KMS-11 (cell line): ENCODE measurements around the gene THRAP3.
A peak's percentile ranks its signal among the peaks of the same experiment; 100 is the strongest.

ENCODE experiments used
- H2AFZ ChIP-seq: fragments of 200-600 bp; sonication (generic); 2 replicates; pipeline ENCODE4 v1.6.1; 2016; ENCODE audit warnings: antibody characterized with exemption, mixed run types, low read depth
- H3K27ac ChIP-seq: fragments of 200-600 bp; sonication (generic); 2 replicates; pipeline ENCODE4 v1.6.1; 2016; ENCODE audit warnings: mild to moderate bottlenecking, mixed run types
- H3K27me3 ChIP-seq: fragments of 200-600 bp; sonication (generic); 2 replicates; pipeline ENCODE4 v1.6.1; 2017; ENCODE audit warnings: mild to moderate bottlenecking, low read depth, mixed run types, moderate library complexity; ENCODE audit not compliant: insufficient read depth
- H3K36me3 ChIP-seq: fragments of 200-600 bp; sonication (generic); 2 replicates; pipeline ENCODE4 v1.6.1; 2017; ENCODE audit warnings: mild to moderate bottlenecking, mixed run types; ENCODE audit not compliant: insufficient read depth
- H3K4me1 ChIP-seq: fragments of 200-600 bp; sonication (generic); 2 replicates; pipeline ENCODE4 v1.6.1; 2016; ENCODE audit warnings: mild to moderate bottlenecking, low read depth, mixed run types; ENCODE audit not compliant: poor library complexity, severe bottlenecking
- H3K4me2 ChIP-seq: fragments of 200-600 bp; sonication (generic); 2 replicates; pipeline ENCODE4 v1.7.0; 2016; ENCODE audit warnings: mild to moderate bottlenecking, mixed run types
- H3K4me3 ChIP-seq: fragments of 200-600 bp; sonication (generic); IDR thresholded peaks from 2 replicates; pipeline ENCODE4 v1.6.1; 2017; ENCODE audit warnings: low read depth, low read length, mixed read lengths; ENCODE audit not compliant: insufficient read depth
- H3K79me2 ChIP-seq: fragments of 200-600 bp; sonication (generic); 2 replicates; pipeline ENCODE4 v1.6.1; 2016; ENCODE audit warnings: low read depth, mixed run types; ENCODE audit not compliant: insufficient read depth
- H3K9ac ChIP-seq: fragments of 200-600 bp; sonication (generic); 2 replicates; pipeline ENCODE4 v1.6.1; 2016; ENCODE audit warnings: mild to moderate bottlenecking, mixed run types
- H4K20me1 ChIP-seq: fragments of 200-600 bp; sonication (generic); 2 replicates; pipeline ENCODE4 v1.6.1; 2016; ENCODE audit warnings: mild to moderate bottlenecking, mixed run types; ENCODE audit not compliant: insufficient read depth
- TF ChIP-seq, protein P1 (sequence below): fragments of 200-600 bp; sonication (generic); conservative IDR thresholded peaks from 2 replicates; pipeline ENCODE4 v1.6.1; 2017; ENCODE audit warnings: low read depth, mild to moderate bottlenecking, antibody characterized with exemption, low read length, moderate library complexity, mixed read lengths

Gene THRAP3

DNA sequence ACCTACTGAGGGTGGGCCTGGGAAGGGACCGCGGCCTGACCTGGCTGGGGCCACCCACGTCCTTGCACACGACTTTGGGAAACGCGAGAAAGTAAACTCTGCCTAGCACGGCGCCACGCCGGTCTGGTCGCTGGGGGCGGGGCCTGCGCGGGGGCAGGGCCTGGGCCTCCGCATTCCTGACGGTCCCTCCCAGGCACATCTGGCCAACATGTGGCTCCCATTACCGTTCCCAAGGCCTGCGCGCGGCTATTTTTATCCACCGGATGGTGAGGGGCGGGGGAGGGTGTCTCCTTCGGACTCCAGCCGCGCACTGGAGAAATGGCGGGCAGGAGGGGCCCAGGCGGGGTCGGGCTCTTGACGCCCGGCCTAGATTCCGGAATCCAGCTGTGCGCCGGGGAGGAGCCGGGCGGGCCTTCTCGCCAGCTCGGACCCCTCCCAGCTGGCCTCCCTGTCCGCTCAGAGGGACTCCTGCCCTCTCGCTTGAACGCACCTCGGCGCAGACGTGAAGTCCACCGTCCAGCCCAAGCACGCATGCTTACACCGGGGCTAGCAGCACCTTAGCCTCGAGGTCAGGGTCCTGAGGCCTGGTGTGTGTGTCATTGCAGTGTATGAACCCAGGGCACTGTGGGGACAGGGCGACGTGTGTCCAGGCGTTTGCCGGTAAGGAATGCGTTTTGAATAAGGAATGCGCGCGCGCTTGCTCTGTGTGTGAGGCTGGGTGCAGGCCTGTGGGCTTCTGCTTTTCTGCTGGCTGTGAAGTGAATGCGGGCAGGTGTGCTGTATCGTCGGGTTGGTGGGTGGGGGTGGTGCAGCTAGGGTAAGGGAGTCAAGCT lies 97.1 kb downstream of the THRAP3 start:
- Histone ChIP-seq H4K20me1 (no peaks in the 10 kb centered on the region), H3K4me1 (peaks cover 6% of the 10 kb centered on the region), H3K27me3 (no peaks in the 10 kb centered on the region; the same call in 1 of the 2 replicates), H3K9ac (no peak overlapping the region), H2AFZ (no peak overlapping the region), H3K4me2 (no peak overlapping the region), H3K79me2 (no peaks in the 10 kb centered on the region), H3K27ac (no peak overlapping the region), H3K36me3 (no peaks in the 10 kb centered on the region), H3K4me3 (no peak overlapping the region)
- TF ChIP-seq, protein P1, sequence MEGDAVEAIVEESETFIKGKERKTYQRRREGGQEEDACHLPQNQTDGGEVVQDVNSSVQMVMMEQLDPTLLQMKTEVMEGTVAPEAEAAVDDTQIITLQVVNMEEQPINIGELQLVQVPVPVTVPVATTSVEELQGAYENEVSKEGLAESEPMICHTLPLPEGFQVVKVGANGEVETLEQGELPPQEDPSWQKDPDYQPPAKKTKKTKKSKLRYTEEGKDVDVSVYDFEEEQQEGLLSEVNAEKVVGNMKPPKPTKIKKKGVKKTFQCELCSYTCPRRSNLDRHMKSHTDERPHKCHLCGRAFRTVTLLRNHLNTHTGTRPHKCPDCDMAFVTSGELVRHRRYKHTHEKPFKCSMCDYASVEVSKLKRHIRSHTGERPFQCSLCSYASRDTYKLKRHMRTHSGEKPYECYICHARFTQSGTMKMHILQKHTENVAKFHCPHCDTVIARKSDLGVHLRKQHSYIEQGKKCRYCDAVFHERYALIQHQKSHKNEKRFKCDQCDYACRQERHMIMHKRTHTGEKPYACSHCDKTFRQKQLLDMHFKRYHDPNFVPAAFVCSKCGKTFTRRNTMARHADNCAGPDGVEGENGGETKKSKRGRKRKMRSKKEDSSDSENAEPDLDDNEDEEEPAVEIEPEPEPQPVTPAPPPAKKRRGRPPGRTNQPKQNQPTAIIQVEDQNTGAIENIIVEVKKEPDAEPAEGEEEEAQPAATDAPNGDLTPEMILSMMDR = no peak

GRCh38 chr1:36322041-36322785 lies 98.0 kb downstream of the THRAP3 start:
- Histone ChIP-seq H3K4me2 (no peak overlapping the region), H3K79me2 (no peaks in the 10 kb centered on the region), H3K4me1 (peaks cover 11% of the 10 kb centered on the region), H2AFZ (no peak overlapping the region), H3K9ac (no peak overlapping the region), H3K27me3 (no peaks in the 10 kb centered on the region; the same call in 1 of the 2 replicates), H3K27ac (no peak overlapping the region), H4K20me1 (no peaks in the 10 kb centered on the region), H3K4me3 (no peak overlapping the region), H3K36me3 (no peaks in the 10 kb centered on the region)
- TF ChIP-seq, protein P1 = no peak

- TF ChIP-seq, protein P1 = no peak
- Histone ChIP-seq H3K4me3 (peak overlapping the region; percentile 60), H3K27me3 (no peaks in the 10 kb centered on the region; the same call in 1 of the 2 replicates), H3K36me3 (no peaks in the 10 kb centered on the region), H4K20me1 (no peaks in the 10 kb centered on the region), H3K79me2 (no peaks in the 10 kb centered on the region), H3K4me1 (peaks cover 11% of the 10 kb centered on the region), H3K9ac (no peak overlapping the region), H3K4me2 (peak overlapping the region; percentile 29; the same call in 1 of the 2 replicates), H3K27ac (no peak overlapping the region), H2AFZ (peak overlapping the region; percentile 49)
These were observed 98.8 kb downstream of the THRAP3 start for GRCh38 chr1:36322786-36323635.

DNA sequence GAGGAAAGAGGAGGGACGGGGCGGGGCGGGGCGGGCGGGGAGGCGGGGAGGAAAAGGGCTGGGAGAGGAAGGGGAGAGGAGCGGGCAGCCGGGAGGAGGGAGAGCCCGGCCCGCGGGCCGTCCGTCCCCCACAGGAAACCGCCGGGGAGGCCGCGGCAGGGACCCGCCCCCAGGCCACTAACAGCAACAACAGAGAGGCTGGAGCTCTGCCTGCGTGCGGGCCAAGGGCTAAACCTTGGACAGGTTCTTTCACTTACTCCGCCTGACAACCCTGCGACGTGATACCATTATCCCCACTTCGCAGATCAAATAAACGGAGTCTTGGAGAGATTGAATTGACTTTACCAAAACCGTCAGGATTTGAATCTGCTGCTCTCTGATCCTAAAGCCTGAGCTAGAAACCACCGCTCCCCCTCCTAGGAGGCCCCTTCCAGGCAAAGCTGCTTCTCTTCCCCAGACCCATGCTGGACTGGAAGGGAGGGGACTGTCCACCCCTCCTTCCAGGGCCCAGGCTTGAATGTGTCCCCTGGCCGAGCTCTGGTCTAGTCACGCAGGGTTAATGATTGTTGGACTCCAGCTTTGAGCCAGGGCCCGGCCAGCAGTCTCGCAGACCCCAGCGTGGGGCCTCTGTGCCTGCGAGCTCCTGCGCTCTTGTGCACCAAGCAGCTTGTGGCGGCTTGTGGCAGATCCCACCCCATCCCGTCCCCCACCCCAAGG lies 99.6 kb downstream of the THRAP3 start, which contains the start of gene EVA1B:
EVA1B (minus strand) TSS at position 10 of the 717 bp plus-strand sequence. CDS start 608 bp downstream, outside the sequence.
- Histone ChIP-seq H3K4me3 (peak within 1 kb of the TSS; percentile 60), H3K79me2 (no peaks in the 10 kb centered on the region), H3K27me3 (no peaks in the 10 kb centered on the region; the same call in 1 of the 2 replicates), H2AFZ (peak within 1 kb of the TSS; percentile 49), H4K20me1 (no peaks in the 10 kb centered on the region), H3K27ac (no peak within 1 kb of the TSS), H3K4me1 (peaks cover 11% of the 10 kb centered on the region), H3K4me2 (peak within 1 kb of the TSS; percentile 88), H3K36me3 (no peaks in the 10 kb centered on the region), H3K9ac (no peak within 1 kb of the TSS; the same call in 1 of the 2 replicates)
- TF ChIP-seq, protein P1 = no peak
